Jurkat, Clone E6-1 (cell line): Measurements from ENCODE around the gene GRHPR.

Source experiments
- DNase-seq: peaks from one replicate; pipeline ENCODE4 v3.0.0-alpha.2; 2011; ENCODE audit warnings: low read depth, low spot score
- H3K4me3 ChIP-seq: 2 replicates; pipeline ENCODE4 v1.5.1; 2011; ENCODE audit warnings: mild to moderate bottlenecking, low read length, control low read depth, moderate library complexity

Gene GRHPR

GRCh38 chr9:37438359-37438758 is 15.9 kb downstream of the GRHPR start:
- H3K4me3 ChIP-seq = no peak overlapping the region
- no peak for DNase-seq

GRCh38 chr9:37441776-37442370 is 19.4 kb downstream of the GRHPR start:
- no peak overlapping the region for H3K4me3 ChIP-seq
- DNase-seq = no peak

GRCh38 chr9:37442556-37442955 is 20.1 kb downstream of the GRHPR start:
- no peak overlapping the region for H3K4me3 ChIP-seq
- no peak for DNase-seq

- H3K4me3 ChIP-seq = no peak overlapping the region
- no peak for DNase-seq
These were observed 21.1 kb downstream of the GRHPR start for GRCh38 chr9:37443566-37443965.

GRCh38 chr9:37444890-37445289 is 22.4 kb downstream of the GRHPR start:
- H3K4me3 ChIP-seq = no peak overlapping the region
- DNase-seq = no peak

- no peak for DNase-seq
- no peak overlapping the region for H3K4me3 ChIP-seq
These were observed 23.3 kb downstream of the GRHPR start for GRCh38 chr9:37445832-37446231.

- peak; percentile 44 for DNase-seq
- H3K4me3 ChIP-seq = no peak overlapping the region
These were observed 23.9 kb downstream of the GRHPR start for GRCh38 chr9:37446401-37446800.

- peak; percentile 48 for DNase-seq
- H3K4me3 ChIP-seq = no peak overlapping the region
These were observed 24.6 kb downstream of the GRHPR start for GRCh38 chr9:37447111-37447510.

GRCh38 chr9:37449862-37450632 is 27.6 kb downstream of the GRHPR start:
- H3K4me3 ChIP-seq = no peak overlapping the region
- no peak for DNase-seq

- no peak for DNase-seq
- no peak overlapping the region for H3K4me3 ChIP-seq
These were observed 29.1 kb downstream of the GRHPR start for GRCh38 chr9:37451628-37452027.

- no peak overlapping the region for H3K4me3 ChIP-seq
- DNase-seq = no peak
These were observed 30.1 kb downstream of the GRHPR start for GRCh38 chr9:37452611-37453010.

GRCh38 chr9:37453827-37454226 is 31.3 kb downstream of the GRHPR start:
- no peak for DNase-seq
- no peak overlapping the region for H3K4me3 ChIP-seq

- DNase-seq = no peak
- no peak overlapping the region for H3K4me3 ChIP-seq
These were observed 31.7 kb downstream of the GRHPR start for GRCh38 chr9:37454238-37454637.

- DNase-seq = no peak
- no peak overlapping the region for H3K4me3 ChIP-seq
These were observed 33.6 kb downstream of the GRHPR start for GRCh38 chr9:37455884-37456647.

- H3K4me3 ChIP-seq = no peak overlapping the region
- no peak for DNase-seq
These were observed 34.3 kb downstream of the GRHPR start for GRCh38 chr9:37456817-37457216.

GRCh38 chr9:37464006-37464405 is 41.5 kb downstream of the GRHPR start:
- no peak for DNase-seq
- H3K4me3 ChIP-seq = peak overlapping the region; percentile 91

- peak; percentile 20 for DNase-seq
These were observed 42.1 kb downstream of the GRHPR start for GRCh38 chr9:37464426-37465248.

GRCh38 chr9:37465249-37466036 is 42.9 kb downstream of the GRHPR start, which contains the start of gene ZBTB5:
Gene ZBTB5 (minus strand): TSS chr9:37465450. CDS start chr9:37442551, 22,899 bp downstream.
- peak; percentile 100 for DNase-seq
- peak within 1 kb of the TSS; percentile 91 for H3K4me3 ChIP-seq

More at GRCh38 chr9:37464426-37465248, 42.1 kb downstream of the GRHPR start:
- H3K4me3 ChIP-seq = peak overlapping the region; percentile 91
